ENCODE data around the gene RFX2. TPM values are rescaled to one million over a fixed set of nuclear protein-coding genes. Genes with fewer than 3 reads are reported as not detected.

The RFX2 gene
- total and polyA plus RNA-seq, 10 of the 15 experiments (the other 5 are each of a cell fraction or from before 2014, with no cell fraction given), result 3.2 to 9.8 (median 4.7) TPM

DNA sequence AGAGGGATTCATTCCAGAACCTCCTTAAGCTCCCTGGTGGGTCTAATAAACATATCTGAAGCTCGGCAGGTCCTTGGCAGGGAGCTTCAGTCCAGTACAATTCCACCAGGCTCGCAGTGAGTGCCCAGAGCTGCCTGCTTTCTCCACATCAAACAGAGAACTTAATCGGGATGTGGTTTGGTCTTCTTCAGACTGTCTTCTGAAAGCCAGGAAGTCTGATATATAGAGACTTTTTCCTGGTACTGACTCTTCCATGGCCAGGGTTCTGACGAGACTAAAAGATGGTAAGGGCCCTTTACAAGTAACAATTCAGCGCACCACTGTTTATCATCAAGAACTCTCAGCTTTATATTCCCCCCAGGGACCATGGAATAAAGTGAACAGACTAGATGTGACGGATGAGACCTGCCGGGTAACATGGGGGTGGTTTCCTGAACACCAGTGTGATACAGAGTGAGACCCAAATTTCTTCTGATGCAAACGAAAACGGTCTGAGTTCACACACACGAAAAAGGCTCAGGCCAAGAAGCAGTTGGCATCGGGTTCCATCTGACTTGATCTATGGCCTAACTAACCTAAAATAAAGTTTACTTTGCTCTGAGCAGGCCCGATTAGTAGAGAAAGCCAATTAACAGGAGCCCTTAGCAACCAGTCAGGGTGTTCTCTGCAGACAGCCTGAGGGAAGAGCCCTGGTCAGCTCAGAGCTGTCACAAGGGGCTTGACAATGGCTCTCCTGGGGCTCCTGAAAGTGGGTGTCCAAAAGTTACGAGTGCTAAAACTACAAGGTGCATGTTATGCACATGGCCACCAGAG, 161.3 kb downstream of the RFX2 start:
- H3K4me3 ChIP-seq, result no peak overlapping the region
- no peaks in the 10 kb centered on the region; the same call in 1 of the 2 replicates for H4K20me1 ChIP-seq (ENCODE audit: control insufficient read depth, insufficient read depth)
- SMC1A ChIA-PET (ENCODE audit: uncharacterized antibody, unreplicated experiment), result no interaction called here
- POLR2A ChIA-PET, result no interaction called here
- peaks cover 10 to 26% of the 10 kb centered on the region in 2 experiments; a peak in 3 of 4 replicates for H3K36me3 ChIP-seq (ENCODE audit: control insufficient read depth in 2 of 2, insufficient read depth in 2 of 2, low read length in 1 of 2)
- DNase-seq (ENCODE audit: low read depth, low spot score), result no peak
- H3K9me3 ChIP-seq (replicated peaks; ENCODE audit: control insufficient read depth, insufficient read depth, low read length), result no peaks in the 10 kb centered on the region
- CTCF ChIA-PET, result interaction anchor here (1.3 to 2.6 kb wide), 3 partner anchors 19 to 145 kb away, joined by 3 to 10 read pairs (median 5); no protein-coding TSS in a partner anchor
- BruUV-seq (replicated peaks), result no TSS peak
- no peak for FAIRE-seq
- 78% methylated on average over 13 of the region's 13 CpGs for WGBS (ENCODE audit: insufficient coverage, insufficient replicate concordance, low lambda C conversion rate, missing lambda C conversion rate)
- no peak overlapping the region for H3K4me2 ChIP-seq (ENCODE audit: control insufficient read depth, insufficient read depth)
- H3K79me2 ChIP-seq (ENCODE audit: control insufficient read depth, insufficient read depth, low read length), result peaks cover 29% of the 10 kb centered on the region
- RAD21 ChIA-PET (ENCODE audit: unreplicated experiment), result no interaction called here
- no peak overlapping the region for H2AFZ ChIP-seq (ENCODE audit: control insufficient read depth, low read depth, low read length)
- no peaks in the 10 kb centered on the region for H3K27me3 ChIP-seq (replicated peaks in 1 of 2; ENCODE audit: control insufficient read depth in 2 of 2, insufficient read depth in 2 of 2, low read length in 1 of 2)
- intact Hi-C loops (cut with micrococcal nuclease; ENCODE audit: unreplicated experiment), result no loop called here
- ATAC-seq, result no peak
- in situ Hi-C loops (cut with MboI), result no loop called here
- H3K27ac ChIP-seq (ENCODE audit: control insufficient read depth, insufficient read depth), result no peak overlapping the region
- no peak overlapping the region for H3K9ac ChIP-seq (ENCODE audit: control insufficient read depth, insufficient read depth, low read length)
- no peak for TF ChIP-seq TAF1 (IDR thresholded peaks at IDR 0.05; ENCODE audit: borderline replicate concordance, low read depth, low read length)
- no peak for TF ChIP-seq CHD2 (IDR thresholded peaks at IDR 0.05; ENCODE audit: borderline replicate concordance, low read depth, low read length)
- no peak for TF ChIP-seq ZSCAN29 (IDR thresholded peaks at IDR 0.05)
- TF ChIP-seq RFX5 (IDR thresholded peaks at IDR 0.05; ENCODE audit: low read depth, low read length), result no peak
- TF ChIP-seq SPI1 (IDR thresholded peaks at IDR 0.05; ENCODE audit: borderline replicate concordance, insufficient read depth, low read depth, low read length), result no peak
- TF ChIP-seq RUNX3 (IDR thresholded peaks at IDR 0.05; ENCODE audit: low read length), result no peak
- TF ChIP-seq TBL1XR1 (IDR thresholded peaks at IDR 0.05; ENCODE audit: low read depth, low read length), result no peak
- no peak for TF ChIP-seq ZBED1 (IDR thresholded peaks at IDR 0.05; ENCODE audit: borderline replicate concordance)
- no peak for TF ChIP-seq ATF7 (IDR thresholded peaks at IDR 0.05; ENCODE audit: low read depth)
- peaks cover 15% of the 10 kb centered on the region for H3K4me1 ChIP-seq (ENCODE audit: control insufficient read depth, insufficient read depth, low read length)
